Keratinocyte (primary cell): ENCODE measurements around the gene PSD2.

Experiments used
- CTCF ChIP-seq, 3 experiments: IDR thresholded peaks in 1 of 3; conservative IDR thresholded peaks in 1 of 3; optimal IDR thresholded peaks in 1 of 3; 2 replicates in 2 of 3; 3 replicates in 1 of 3; pipeline versions ENCODE3 to v1.5.1; 2011; ENCODE audit warnings: low read length in 3 of 3, mild to moderate bottlenecking in 3 of 3, moderate library complexity in 2 of 3, control low read depth in 1 of 3, inconsistent platforms in 1 of 3; ENCODE audit not compliant: insufficient read depth in 2 of 3; ENCODE audit errors: extremely low read depth in 1 of 3
- EZH2 ChIP-seq: IDR thresholded peaks from one replicate; pipeline ENCODE4 v1.6.1; 2012; ENCODE audit warnings: inconsistent platforms, mild to moderate bottlenecking, low read length, moderate library complexity

GRCh38 chr5:139772089-139772791 is 23.4 kb upstream of the PSD2 start:
- TF ChIP-seq CTCF (optimal IDR thresholded peaks at IDR 0.05 in 1 of 3, IDR thresholded peaks at IDR 0.05 in 1 of 3, conservative IDR thresholded peaks at IDR 0.05 in 1 of 3; ENCODE audit: extremely low read depth in 1 of 3, insufficient read depth in 2 of 3, low read length in 3 of 3) (no peak), EZH2 (no peak)
